ENCODE measurements around the gene FOXB2.
A peak's percentile ranks its signal among the peaks of the same experiment; 100 is the strongest.
"Not testable (repeated sequence)": the region's sequence is repeated elsewhere in the genome, so short reads cannot be mapped to it uniquely, and the experiment has no call there.

FOXB2 gene

DNA sequence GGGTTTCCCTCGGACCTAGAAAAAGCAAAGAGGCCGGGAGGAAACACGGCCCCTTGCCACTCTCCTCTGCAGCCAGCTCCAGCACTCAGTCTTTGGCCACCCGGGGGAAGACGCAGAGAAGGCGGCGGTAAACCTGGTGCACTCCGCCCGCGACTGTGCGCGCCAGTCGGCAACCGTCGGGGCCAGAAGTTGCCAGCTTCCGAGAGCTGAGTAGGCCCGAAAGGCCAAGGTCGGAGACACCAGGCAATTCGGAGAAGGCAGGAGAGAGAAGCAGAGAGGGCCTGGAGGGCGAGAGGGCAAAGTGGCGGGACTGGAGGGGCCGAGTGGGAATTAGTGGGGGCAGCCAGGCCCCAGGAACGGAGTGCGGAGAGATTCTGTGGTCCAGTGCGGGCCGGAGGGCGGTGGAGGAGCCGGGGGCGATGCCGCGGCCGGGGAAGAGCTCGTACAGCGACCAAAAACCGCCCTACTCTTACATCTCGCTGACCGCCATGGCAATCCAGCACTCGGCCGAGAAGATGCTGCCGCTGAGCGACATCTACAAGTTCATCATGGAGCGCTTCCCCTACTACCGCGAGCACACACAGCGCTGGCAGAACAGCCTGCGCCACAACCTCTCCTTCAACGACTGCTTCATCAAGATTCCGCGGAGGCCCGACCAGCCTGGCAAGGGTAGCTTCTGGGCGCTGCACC, at the start of gene FOXB2:
Gene FOXB2, plus strand, starts transcription at position 420 of the 690 bp plus-strand sequence. Its CDS starts 0 bp downstream, at position 420.
- Histone ChIP-seq H3K36me3 (ENCODE audit: control insufficient read depth, low read depth, low read length) (no peaks in the 10 kb centered on the region), H3K9ac (ENCODE audit: low read length) (peak within 1 kb of the TSS; percentile 29), H3K27ac (ENCODE audit: low read length) (no peak within 1 kb of the TSS), H3K9me3 (ENCODE audit: control insufficient read depth, low read depth, low read length) (no peaks in the 10 kb centered on the region), H3K4me1 (ENCODE audit: control insufficient read depth, low read depth, low read length) (peaks cover 51% of the 10 kb centered on the region), H3K4me3 (ENCODE audit: low read length) (peak within 1 kb of the TSS; percentile 56), H3K27me3 (ENCODE audit: control insufficient read depth, insufficient read depth, low read length) (peaks cover 100% of the 10 kb centered on the region)

- no peaks in the 10 kb centered on the region for H3K36me3 ChIP-seq (ENCODE audit: control insufficient read depth, low read depth, low read length)
- no peaks in the 10 kb centered on the region for H3K27me3 ChIP-seq (ENCODE audit: control insufficient read depth, insufficient read depth, low read length)
- H3K4me1 ChIP-seq (ENCODE audit: control insufficient read depth, low read depth, low read length), result no peaks in the 10 kb centered on the region
- no peak overlapping the region for H3K4me3 ChIP-seq (ENCODE audit: low read length)
- H3K27ac ChIP-seq (ENCODE audit: low read length), result no peak overlapping the region
- no peaks in the 10 kb centered on the region for H3K9me3 ChIP-seq (ENCODE audit: control insufficient read depth, low read depth, low read length)
- no peak overlapping the region for H3K9ac ChIP-seq (ENCODE audit: low read length)
Measured at GRCh38 chr9:76969716-76970115, 49.7 kb upstream of the FOXB2 start.

GRCh38 chr9:76978831-76979230, 40.6 kb upstream of the FOXB2 start:
- H3K36me3 ChIP-seq (ENCODE audit: control insufficient read depth, low read depth, low read length); H3K4me3 ChIP-seq (ENCODE audit: low read length); H3K9ac ChIP-seq (ENCODE audit: low read length); H3K4me1 ChIP-seq (ENCODE audit: control insufficient read depth, low read depth, low read length); H3K9me3 ChIP-seq (ENCODE audit: control insufficient read depth, low read depth, low read length); H3K27ac ChIP-seq (ENCODE audit: low read length); H3K27me3 ChIP-seq (ENCODE audit: control insufficient read depth, insufficient read depth, low read length): not testable (repeated sequence)

DNA sequence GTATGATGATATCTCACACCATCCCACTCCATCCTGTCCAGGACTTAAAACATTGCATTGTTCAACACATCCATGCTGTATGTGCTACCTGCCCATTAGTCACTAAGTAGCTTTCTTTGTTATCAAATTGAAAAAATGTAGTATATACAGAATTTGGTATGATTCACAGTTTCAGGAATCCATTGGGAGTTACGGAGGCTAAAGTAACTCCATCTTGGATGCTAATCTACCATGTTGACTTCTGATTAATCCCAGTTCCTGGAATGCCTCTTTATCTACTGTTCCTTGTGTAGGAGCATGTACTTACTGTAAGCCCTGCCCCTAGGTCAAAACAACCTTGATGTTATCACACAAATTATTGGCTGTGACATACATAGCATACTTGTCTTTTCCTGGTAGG, 38.9 kb upstream of the FOXB2 start:
- Histone ChIP-seq H3K36me3 (ENCODE audit: control insufficient read depth, low read depth, low read length) (no peaks in the 10 kb centered on the region), H3K9ac (ENCODE audit: low read length) (no peak overlapping the region), H3K9me3 (ENCODE audit: control insufficient read depth, low read depth, low read length) (no peaks in the 10 kb centered on the region), H3K27ac (ENCODE audit: low read length) (no peak overlapping the region), H3K4me3 (ENCODE audit: low read length) (no peak overlapping the region), H3K27me3 (ENCODE audit: control insufficient read depth, insufficient read depth, low read length) (no peaks in the 10 kb centered on the region), H3K4me1 (ENCODE audit: control insufficient read depth, low read depth, low read length) (no peaks in the 10 kb centered on the region)

- Histone ChIP-seq H3K9me3 (ENCODE audit: control insufficient read depth, low read depth, low read length) (no peaks in the 10 kb centered on the region), H3K4me1 (ENCODE audit: control insufficient read depth, low read depth, low read length) (no peaks in the 10 kb centered on the region), H3K4me3 (ENCODE audit: low read length) (no peak overlapping the region), H3K36me3 (ENCODE audit: control insufficient read depth, low read depth, low read length) (no peaks in the 10 kb centered on the region), H3K9ac (ENCODE audit: low read length) (no peak overlapping the region), H3K27me3 (ENCODE audit: control insufficient read depth, insufficient read depth, low read length) (no peaks in the 10 kb centered on the region), H3K27ac (ENCODE audit: low read length) (no peak overlapping the region)
Measured at GRCh38 chr9:76984486-76984885, 35.0 kb upstream of the FOXB2 start.

DNA sequence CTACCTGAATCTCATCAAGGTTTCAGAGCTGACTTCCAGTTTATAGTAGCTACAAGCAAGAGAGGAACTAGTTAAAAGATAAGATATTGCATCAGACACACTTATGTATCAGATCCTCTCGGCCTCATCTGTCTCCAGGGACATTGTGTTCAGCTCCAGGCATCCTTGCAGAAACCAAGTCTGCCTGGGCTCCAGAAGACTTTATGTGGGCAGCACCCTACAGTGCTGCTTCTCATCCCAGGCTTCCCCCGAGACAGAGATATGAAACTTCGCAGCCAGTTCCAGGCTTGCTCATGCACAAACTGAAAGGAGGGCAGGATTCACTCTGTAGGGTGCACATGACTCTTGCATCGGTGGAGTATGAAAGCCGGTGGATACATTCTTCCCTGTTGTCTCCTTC, 33.9 kb upstream of the FOXB2 start:
- H3K9ac ChIP-seq (ENCODE audit: low read length), result no peak overlapping the region
- H3K4me3 ChIP-seq (ENCODE audit: low read length), result no peak overlapping the region
- no peak overlapping the region for H3K27ac ChIP-seq (ENCODE audit: low read length)
- H3K27me3 ChIP-seq (ENCODE audit: control insufficient read depth, insufficient read depth, low read length), result no peaks in the 10 kb centered on the region
- no peaks in the 10 kb centered on the region for H3K36me3 ChIP-seq (ENCODE audit: control insufficient read depth, low read depth, low read length)
- no peaks in the 10 kb centered on the region for H3K9me3 ChIP-seq (ENCODE audit: control insufficient read depth, low read depth, low read length)
- no peaks in the 10 kb centered on the region for H3K4me1 ChIP-seq (ENCODE audit: control insufficient read depth, low read depth, low read length)

- Histone ChIP-seq H3K4me3 (ENCODE audit: low read length) (no peak overlapping the region), H3K27me3 (ENCODE audit: control insufficient read depth, insufficient read depth, low read length) (no peaks in the 10 kb centered on the region), H3K27ac (ENCODE audit: low read length) (no peak overlapping the region), H3K9ac (ENCODE audit: low read length) (no peak overlapping the region), H3K9me3 (ENCODE audit: control insufficient read depth, low read depth, low read length) (no peaks in the 10 kb centered on the region), H3K36me3 (ENCODE audit: control insufficient read depth, low read depth, low read length) (no peaks in the 10 kb centered on the region), H3K4me1 (ENCODE audit: control insufficient read depth, low read depth, low read length) (no peaks in the 10 kb centered on the region)
Measured at GRCh38 chr9:76987594-76988200, 31.8 kb upstream of the FOXB2 start.

- Histone ChIP-seq H3K27me3 (ENCODE audit: control insufficient read depth, insufficient read depth, low read length) (no peaks in the 10 kb centered on the region), H3K27ac (ENCODE audit: low read length) (no peak overlapping the region), H3K36me3 (ENCODE audit: control insufficient read depth, low read depth, low read length) (no peaks in the 10 kb centered on the region), H3K9me3 (ENCODE audit: control insufficient read depth, low read depth, low read length) (no peaks in the 10 kb centered on the region), H3K4me1 (ENCODE audit: control insufficient read depth, low read depth, low read length) (no peaks in the 10 kb centered on the region), H3K9ac (ENCODE audit: low read length) (no peak overlapping the region), H3K4me3 (ENCODE audit: low read length) (no peak overlapping the region)
Measured at GRCh38 chr9:76988941-76989340, 30.5 kb upstream of the FOXB2 start.

DNA sequence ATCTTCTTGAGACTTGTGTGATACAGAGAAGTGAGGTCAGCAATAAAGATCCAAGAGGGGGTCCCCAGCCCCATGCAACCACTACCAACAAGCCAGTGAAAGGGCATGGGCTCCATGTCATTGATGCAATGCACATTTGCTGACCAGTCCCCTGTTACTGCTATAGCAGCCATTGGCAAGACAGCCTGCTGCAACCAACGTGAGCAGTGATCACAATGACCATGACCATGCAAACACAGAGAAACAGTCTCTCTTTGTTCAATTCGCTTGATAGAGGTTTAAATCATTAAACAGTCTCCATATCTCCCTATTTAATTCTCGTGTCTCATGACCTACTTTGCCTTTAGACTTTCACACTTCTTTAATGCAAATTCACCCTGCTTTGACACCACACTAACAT, 30.0 kb upstream of the FOXB2 start:
- Histone ChIP-seq H3K27me3 (ENCODE audit: control insufficient read depth, insufficient read depth, low read length) (no peaks in the 10 kb centered on the region), H3K4me1 (ENCODE audit: control insufficient read depth, low read depth, low read length) (no peaks in the 10 kb centered on the region), H3K36me3 (ENCODE audit: control insufficient read depth, low read depth, low read length) (no peaks in the 10 kb centered on the region), H3K9me3 (ENCODE audit: control insufficient read depth, low read depth, low read length) (no peaks in the 10 kb centered on the region), H3K4me3 (ENCODE audit: low read length) (no peak overlapping the region), H3K9ac (ENCODE audit: low read length) (no peak overlapping the region), H3K27ac (ENCODE audit: low read length) (no peak overlapping the region)

DNA sequence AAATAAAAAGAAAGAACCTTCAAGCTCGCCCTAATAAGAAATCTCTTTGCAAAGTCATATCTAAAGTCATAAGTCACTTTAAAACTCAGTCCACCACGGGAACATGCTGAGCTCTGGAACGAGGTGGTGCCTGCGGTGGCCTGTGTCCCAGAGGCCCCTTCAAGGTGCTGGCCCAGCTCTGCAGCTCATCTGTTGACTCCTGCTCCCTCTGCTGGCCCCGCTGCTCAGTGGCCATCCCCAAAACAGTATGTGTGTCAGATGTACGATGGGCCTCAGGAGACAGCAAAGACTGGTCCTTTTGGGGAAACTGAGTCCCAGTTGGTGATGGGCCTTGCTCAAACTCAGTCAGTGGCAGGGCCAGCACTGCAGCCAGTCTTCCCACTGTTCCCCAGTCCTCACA, 22.8 kb upstream of the FOXB2 start:
- no peaks in the 10 kb centered on the region for H3K36me3 ChIP-seq (ENCODE audit: control insufficient read depth, low read depth, low read length)
- H3K4me1 ChIP-seq (ENCODE audit: control insufficient read depth, low read depth, low read length), result no peaks in the 10 kb centered on the region
- no peak overlapping the region for H3K9ac ChIP-seq (ENCODE audit: low read length)
- H3K27ac ChIP-seq (ENCODE audit: low read length), result no peak overlapping the region
- H3K4me3 ChIP-seq (ENCODE audit: low read length), result no peak overlapping the region
- H3K9me3 ChIP-seq (ENCODE audit: control insufficient read depth, low read depth, low read length), result no peaks in the 10 kb centered on the region
- H3K27me3 ChIP-seq (ENCODE audit: control insufficient read depth, insufficient read depth, low read length), result no peaks in the 10 kb centered on the region

- H3K4me1 ChIP-seq (ENCODE audit: control insufficient read depth, low read depth, low read length), result no peaks in the 10 kb centered on the region
- H3K36me3 ChIP-seq (ENCODE audit: control insufficient read depth, low read depth, low read length), result no peaks in the 10 kb centered on the region
- no peak overlapping the region for H3K27ac ChIP-seq (ENCODE audit: low read length)
- no peaks in the 10 kb centered on the region for H3K27me3 ChIP-seq (ENCODE audit: control insufficient read depth, insufficient read depth, low read length)
- no peak overlapping the region for H3K9ac ChIP-seq (ENCODE audit: low read length)
- H3K4me3 ChIP-seq (ENCODE audit: low read length), result no peak overlapping the region
- no peaks in the 10 kb centered on the region for H3K9me3 ChIP-seq (ENCODE audit: control insufficient read depth, low read depth, low read length)
Measured at GRCh38 chr9:76999261-76999660, 20.2 kb upstream of the FOXB2 start.

DNA sequence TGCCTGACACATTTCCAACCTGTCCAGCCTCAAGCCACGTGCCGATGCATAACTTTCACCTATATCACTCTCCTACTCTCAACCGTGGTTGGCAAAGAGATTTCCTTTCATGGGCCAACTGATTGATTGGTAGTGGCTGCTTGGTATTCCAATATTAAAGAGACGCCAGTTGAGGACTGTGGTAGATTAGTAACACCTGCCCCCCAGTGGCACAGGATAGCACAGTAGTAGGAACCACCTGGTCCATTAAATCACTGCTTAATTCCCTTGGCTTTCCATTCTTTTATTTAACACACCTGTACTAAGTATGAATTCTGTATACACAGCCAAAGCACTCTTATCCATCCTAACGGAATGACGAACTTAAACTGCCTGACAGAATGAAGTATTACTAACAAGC, 19.1 kb upstream of the FOXB2 start:
- Histone ChIP-seq H3K4me1 (ENCODE audit: control insufficient read depth, low read depth, low read length) (no peaks in the 10 kb centered on the region), H3K36me3 (ENCODE audit: control insufficient read depth, low read depth, low read length) (no peaks in the 10 kb centered on the region), H3K9ac (ENCODE audit: low read length) (no peak overlapping the region), H3K27me3 (ENCODE audit: control insufficient read depth, insufficient read depth, low read length) (no peaks in the 10 kb centered on the region), H3K27ac (ENCODE audit: low read length) (no peak overlapping the region), H3K4me3 (ENCODE audit: low read length) (no peak overlapping the region), H3K9me3 (ENCODE audit: control insufficient read depth, low read depth, low read length) (no peaks in the 10 kb centered on the region)

Measured in iPS-18a (cell line).